WTC11 (cell line): Measurements from ENCODE around the gene ZFP36L2. TPM values are rescaled to one million over a fixed set of nuclear protein-coding genes. Genes with fewer than 3 reads are reported as not detected.

Experiments
- ATAC-seq: fragments of 200-7000 bp; cut with Tn5 transposase; 2 replicates; pipeline ENCODE4 v1.10.0; 2021; ENCODE audit warnings: mild to moderate bottlenecking, moderate library complexity
- CTCF ChIA-PET: fragments of 300-600 bp; sonication (Branson Sonifier 250); formaldehyde crosslinking; loops from one replicate; lab custom pipeline; 2021; ENCODE audit warnings: antibody characterized with exemption; lab: Charles Lee
- POLR2A ChIA-PET: fragments of 350-600 bp; sonication (Branson Sonifier 250); formaldehyde crosslinking; loops from one replicate; lab custom pipeline; 2021; ENCODE audit warnings: antibody characterized with exemption; lab: Charles Lee
- DNase-seq: peaks from one replicate; pipeline ENCODE4 v3.0.0; 2021; ENCODE audit warnings: low spot score
- H3K27ac Mint-ChIP-seq: 2 replicates; pipeline ENCODE4 v1.8.0; 2021; ENCODE audit warnings: mixed read lengths
- H3K27me3 Mint-ChIP-seq: 2 replicates; pipeline ENCODE4 v1.8.0; 2021; ENCODE audit warnings: low read depth, mild to moderate bottlenecking, moderate library complexity, mixed read lengths
- H3K36me3 Mint-ChIP-seq: 2 replicates; pipeline ENCODE4 v1.8.0; 2021; ENCODE audit warnings: mixed read lengths
- H3K4me1 Mint-ChIP-seq: 2 replicates; pipeline ENCODE4 v1.8.0; 2022; ENCODE audit warnings: mixed read lengths
- H3K4me3 Mint-ChIP-seq: 2 replicates; pipeline ENCODE4 v1.8.0; 2021; ENCODE audit warnings: mild to moderate bottlenecking, moderate library complexity, mixed read lengths
- H3K9me3 Mint-ChIP-seq: 2 replicates; pipeline ENCODE4 v1.8.0; 2021; ENCODE audit warnings: mixed read lengths
- ATF1 ChIP-seq: sonication (generic); formaldehyde crosslinking; IDR thresholded peaks from 2 replicates; pipeline ENCODE4 v1.8.1; 2023; ENCODE audit warnings: mild to moderate bottlenecking, moderate library complexity, missing genetic modification reagents
- CBFB ChIP-seq: sonication (generic); formaldehyde crosslinking; IDR thresholded peaks from 2 replicates; pipeline ENCODE4 v1.8.1; 2022; ENCODE audit warnings: mild to moderate bottlenecking, low read depth, missing genetic modification reagents
- CREM ChIP-seq: sonication (generic); formaldehyde crosslinking; IDR thresholded peaks from 2 replicates; pipeline ENCODE4 v1.8.1; 2022; ENCODE audit warnings: mild to moderate bottlenecking, missing genetic modification reagents, moderate library complexity
- EMX1 ChIP-seq: fragments of 250-450 bp; sonication (Bioruptor Pico); IDR thresholded peaks from 2 replicates; pipeline ENCODE4 v1.8.0; 2021; ENCODE audit warnings: mild to moderate bottlenecking
- FOXK1 ChIP-seq: sonication (generic); formaldehyde crosslinking; IDR thresholded peaks from 2 replicates; pipeline ENCODE4 v1.8.0; 2022; ENCODE audit warnings: mild to moderate bottlenecking, moderate library complexity, missing genetic modification reagents
- GTF2I ChIP-seq: fragments of 250-450 bp; sonication (Bioruptor Pico); conservative IDR thresholded peaks from 2 replicates; pipeline ENCODE4 v1.4.0; 2021; ENCODE audit warnings: mild to moderate bottlenecking
- MYBL2 ChIP-seq: sonication (generic); formaldehyde crosslinking; IDR thresholded peaks from 2 replicates; pipeline ENCODE4 v1.8.1; 2023; ENCODE audit warnings: mild to moderate bottlenecking, moderate library complexity, missing genetic modification reagents
- NFATC4 ChIP-seq: fragments of 250-450 bp; sonication (Bioruptor Pico); IDR thresholded peaks from 2 replicates; pipeline ENCODE4 v1.9.0; 2021; ENCODE audit warnings: mild to moderate bottlenecking
- OVOL2 ChIP-seq: fragments of 250-450 bp; sonication (Bioruptor Pico); IDR thresholded peaks from 2 replicates; pipeline ENCODE4 v1.9.0; 2021; ENCODE audit warnings: mild to moderate bottlenecking, borderline replicate concordance
- PRRX2 ChIP-seq: fragments of 250-450 bp; sonication (Bioruptor Pico); IDR thresholded peaks from 2 replicates; pipeline ENCODE4 v1.8.0; 2021; ENCODE audit warnings: mild to moderate bottlenecking
- RORB ChIP-seq: fragments of 250-450 bp; sonication (Bioruptor Pico); IDR thresholded peaks from 2 replicates; pipeline ENCODE4 v1.9.0; 2021; ENCODE audit warnings: mild to moderate bottlenecking
- SMAD3 ChIP-seq: sonication (generic); formaldehyde crosslinking; IDR thresholded peaks from 2 replicates; pipeline ENCODE4 v1.8.0; 2022; ENCODE audit warnings: missing genetic modification reagents, mild to moderate bottlenecking, borderline replicate concordance
- ZBTB21 ChIP-seq: sonication (generic); formaldehyde crosslinking; IDR thresholded peaks from 2 replicates; pipeline ENCODE4 v1.8.1; 2023; ENCODE audit warnings: mild to moderate bottlenecking, missing genetic modification reagents, borderline replicate concordance
- ZNF396 ChIP-seq: fragments of 250-450 bp; sonication (Bioruptor Pico); IDR thresholded peaks from 2 replicates; pipeline ENCODE4 v1.8.0; 2021; ENCODE audit warnings: mild to moderate bottlenecking, moderate library complexity, borderline replicate concordance
- ZNF423 ChIP-seq: fragments of 250-450 bp; sonication (Bioruptor Pico); IDR thresholded peaks from 2 replicates; pipeline ENCODE4 v2.1.2; 2022; ENCODE audit warnings: mild to moderate bottlenecking, moderate library complexity
- total RNA-seq: library from RNA; stranded (reverse); gene quantifications from 3 replicates; pipeline ENCODE4 v1.2.3, GENCODE V29; 2021
- TF ChIP-seq, protein P1 (sequence below): sonication (generic); formaldehyde crosslinking; IDR thresholded peaks from 2 replicates; pipeline ENCODE4 v1.8.0; 2022; ENCODE audit warnings: mild to moderate bottlenecking, missing genetic modification reagents
- TF ChIP-seq, protein P2 (sequence below): fragments of 250-450 bp; sonication (Bioruptor Pico); IDR thresholded peaks from 2 replicates; pipeline ENCODE4 v1.8.0; 2021; ENCODE audit warnings: mild to moderate bottlenecking
- TF ChIP-seq, protein P3 (sequence below): sonication (generic); formaldehyde crosslinking; IDR thresholded peaks from 2 replicates; pipeline ENCODE4 v1.8.1; 2022; ENCODE audit warnings: low read depth, missing genetic modification reagents, borderline replicate concordance
- TF ChIP-seq, protein P4 (sequence below): sonication (generic); formaldehyde crosslinking; IDR thresholded peaks from 2 replicates; pipeline ENCODE4 v1.8.1; 2022; ENCODE audit warnings: low read depth, mild to moderate bottlenecking, moderate library complexity, missing genetic modification reagents, borderline replicate concordance
- TF ChIP-seq, protein P5 (sequence below): sonication (generic); formaldehyde crosslinking; conservative IDR thresholded peaks from 2 replicates; pipeline ENCODE4 v1.8.1; 2022; ENCODE audit warnings: mild to moderate bottlenecking, missing genetic modification reagents
- TF ChIP-seq, protein P6 (sequence below): sonication (generic); formaldehyde crosslinking; IDR thresholded peaks from 2 replicates; pipeline ENCODE4 v1.8.0; 2023; ENCODE audit warnings: missing genetic modification reagents
- TF ChIP-seq, protein P7 (sequence below): sonication (generic); formaldehyde crosslinking; IDR thresholded peaks from 2 replicates; pipeline ENCODE4 v1.8.0; 2022; ENCODE audit warnings: mild to moderate bottlenecking, missing genetic modification reagents

The ZFP36L2 gene
- total RNA-seq, 1 experiment from 2014 or later, result 50.4 TPM

DNA sequence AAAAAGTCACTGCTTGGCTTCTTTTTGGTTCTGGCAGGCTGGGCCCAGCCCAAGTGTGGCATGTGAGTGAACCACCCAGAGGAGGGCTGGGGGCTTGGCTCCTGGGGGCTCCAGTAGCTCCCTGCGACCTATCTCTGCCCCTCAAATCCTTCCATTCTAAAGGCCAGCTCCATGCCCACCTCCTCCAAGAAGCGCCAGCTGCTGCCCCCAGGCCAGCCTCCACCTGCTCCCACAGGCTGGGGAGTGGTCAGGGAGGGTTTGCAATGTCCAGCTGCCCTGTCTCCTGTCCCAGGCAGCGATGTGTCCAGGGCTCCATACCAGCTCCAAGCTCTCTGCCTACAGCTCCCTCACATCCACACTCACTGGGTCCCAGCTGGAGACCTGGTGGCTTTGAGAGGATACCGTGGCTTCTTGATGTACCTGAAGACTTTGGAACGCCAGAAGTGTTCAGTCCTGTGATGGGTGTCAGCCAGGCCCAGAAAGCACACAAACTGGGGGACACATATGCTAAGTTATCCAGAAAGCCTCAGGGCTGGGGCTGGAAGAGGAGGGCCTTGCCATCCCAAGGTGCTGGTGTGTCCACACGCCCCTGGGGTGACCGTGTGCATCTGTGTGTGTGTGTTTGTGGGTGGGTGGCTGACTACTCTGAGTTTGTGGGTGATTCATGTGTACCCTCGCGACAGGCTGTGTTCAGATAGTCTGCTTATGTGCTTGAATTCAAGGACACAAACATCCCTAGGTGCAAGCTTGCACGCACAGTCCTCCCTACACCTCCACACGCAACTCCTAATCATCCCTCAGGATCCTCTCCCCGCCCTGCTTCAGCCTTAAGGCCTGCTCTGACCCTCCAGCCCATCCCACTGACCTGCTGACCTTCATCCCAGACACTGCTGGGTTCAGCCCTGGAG is 33.4 kb downstream of the ZFP36L2 start:
- ChIA-PET CTCF (interaction anchor here (1.0 to 3.6 kb wide), 14 partner anchors 10 to 66 kb away, joined by 3 to 16 read pairs (median 10); partner anchors contain the start of gene ZFP36L2), POLR2A (no interaction called here)
- TF ChIP-seq, protein P1, sequence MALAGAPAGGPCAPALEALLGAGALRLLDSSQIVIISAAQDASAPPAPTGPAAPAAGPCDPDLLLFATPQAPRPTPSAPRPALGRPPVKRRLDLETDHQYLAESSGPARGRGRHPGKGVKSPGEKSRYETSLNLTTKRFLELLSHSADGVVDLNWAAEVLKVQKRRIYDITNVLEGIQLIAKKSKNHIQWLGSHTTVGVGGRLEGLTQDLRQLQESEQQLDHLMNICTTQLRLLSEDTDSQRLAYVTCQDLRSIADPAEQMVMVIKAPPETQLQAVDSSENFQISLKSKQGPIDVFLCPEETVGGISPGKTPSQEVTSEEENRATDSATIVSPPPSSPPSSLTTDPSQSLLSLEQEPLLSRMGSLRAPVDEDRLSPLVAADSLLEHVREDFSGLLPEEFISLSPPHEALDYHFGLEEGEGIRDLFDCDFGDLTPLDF (CRISPR knock-in tag), result no peak
- TF ChIP-seq NFATC4 (CRISPR knock-in tag) (no peak), PRRX2 (no peak), MYBL2 (no peak), OVOL2 (no peak), EMX1 (CRISPR knock-in tag) (no peak), CREM (CRISPR knock-in tag) (no peak), SMAD3 (CRISPR knock-in tag) (no peak), ZBTB21 (CRISPR knock-in tag) (no peak), FOXK1 (CRISPR knock-in tag) (no peak), ZNF423 (CRISPR knock-in tag) (no peak)
- TF ChIP-seq, protein P2, sequence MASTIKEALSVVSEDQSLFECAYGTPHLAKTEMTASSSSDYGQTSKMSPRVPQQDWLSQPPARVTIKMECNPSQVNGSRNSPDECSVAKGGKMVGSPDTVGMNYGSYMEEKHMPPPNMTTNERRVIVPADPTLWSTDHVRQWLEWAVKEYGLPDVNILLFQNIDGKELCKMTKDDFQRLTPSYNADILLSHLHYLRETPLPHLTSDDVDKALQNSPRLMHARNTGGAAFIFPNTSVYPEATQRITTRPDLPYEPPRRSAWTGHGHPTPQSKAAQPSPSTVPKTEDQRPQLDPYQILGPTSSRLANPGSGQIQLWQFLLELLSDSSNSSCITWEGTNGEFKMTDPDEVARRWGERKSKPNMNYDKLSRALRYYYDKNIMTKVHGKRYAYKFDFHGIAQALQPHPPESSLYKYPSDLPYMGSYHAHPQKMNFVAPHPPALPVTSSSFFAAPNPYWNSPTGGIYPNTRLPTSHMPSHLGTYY (CRISPR knock-in tag), result no peak
- TF ChIP-seq, protein P3, sequence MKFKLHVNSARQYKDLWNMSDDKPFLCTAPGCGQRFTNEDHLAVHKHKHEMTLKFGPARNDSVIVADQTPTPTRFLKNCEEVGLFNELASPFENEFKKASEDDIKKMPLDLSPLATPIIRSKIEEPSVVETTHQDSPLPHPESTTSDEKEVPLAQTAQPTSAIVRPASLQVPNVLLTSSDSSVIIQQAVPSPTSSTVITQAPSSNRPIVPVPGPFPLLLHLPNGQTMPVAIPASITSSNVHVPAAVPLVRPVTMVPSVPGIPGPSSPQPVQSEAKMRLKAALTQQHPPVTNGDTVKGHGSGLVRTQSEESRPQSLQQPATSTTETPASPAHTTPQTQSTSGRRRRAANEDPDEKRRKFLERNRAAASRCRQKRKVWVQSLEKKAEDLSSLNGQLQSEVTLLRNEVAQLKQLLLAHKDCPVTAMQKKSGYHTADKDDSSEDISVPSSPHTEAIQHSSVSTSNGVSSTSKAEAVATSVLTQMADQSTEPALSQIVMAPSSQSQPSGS (CRISPR knock-in tag), result no peak
- TF ChIP-seq, protein P4, sequence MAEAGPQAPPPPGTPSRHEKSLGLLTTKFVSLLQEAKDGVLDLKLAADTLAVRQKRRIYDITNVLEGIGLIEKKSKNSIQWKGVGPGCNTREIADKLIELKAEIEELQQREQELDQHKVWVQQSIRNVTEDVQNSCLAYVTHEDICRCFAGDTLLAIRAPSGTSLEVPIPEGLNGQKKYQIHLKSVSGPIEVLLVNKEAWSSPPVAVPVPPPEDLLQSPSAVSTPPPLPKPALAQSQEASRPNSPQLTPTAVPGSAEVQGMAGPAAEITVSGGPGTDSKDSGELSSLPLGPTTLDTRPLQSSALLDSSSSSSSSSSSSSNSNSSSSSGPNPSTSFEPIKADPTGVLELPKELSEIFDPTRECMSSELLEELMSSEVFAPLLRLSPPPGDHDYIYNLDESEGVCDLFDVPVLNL, result no peak
- Mint-ChIP-seq H3K4me3 (no peak overlapping the region), H3K27ac (no peak overlapping the region), H3K4me1 (peaks cover 41% of the 10 kb centered on the region), H3K36me3 (no peaks in the 10 kb centered on the region), H3K9me3 (no peaks in the 10 kb centered on the region), H3K27me3 (no peaks in the 10 kb centered on the region)
- DNase-seq (no peak), ATAC-seq (no peak)

DNA sequence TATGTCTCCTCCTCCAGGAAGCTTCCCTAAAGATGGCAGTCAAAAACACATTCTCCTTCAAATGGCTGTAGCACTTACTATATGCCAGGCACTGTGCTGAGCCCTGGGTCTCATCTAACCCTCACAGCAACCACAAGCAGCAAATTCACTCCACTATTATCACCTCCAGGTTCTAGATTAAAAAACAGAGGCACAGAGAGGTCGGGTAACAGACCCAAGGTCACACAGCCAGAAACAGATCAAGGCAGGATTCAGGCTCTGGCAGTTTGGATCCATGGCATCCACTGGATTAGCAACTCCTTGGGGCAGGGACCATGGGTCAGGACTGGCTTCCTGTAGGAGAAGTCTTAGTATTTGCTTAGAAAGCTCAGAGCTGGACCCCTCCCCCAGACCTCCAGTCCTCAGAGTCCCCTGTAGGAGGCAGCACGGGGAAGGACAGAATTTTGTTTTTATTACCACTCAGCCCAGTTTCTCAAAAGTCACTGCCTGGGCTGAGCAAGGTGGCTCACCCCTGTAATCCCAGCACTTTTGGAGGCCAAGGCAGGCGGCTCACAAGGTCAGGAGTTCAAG is 34.4 kb downstream of the ZFP36L2 start:
- Mint-ChIP-seq H3K9me3 (no peaks in the 10 kb centered on the region), H3K27ac (peak overlapping the region; percentile 66), H3K4me3 (no peak overlapping the region), H3K4me1 (peaks cover 46% of the 10 kb centered on the region), H3K36me3 (no peaks in the 10 kb centered on the region), H3K27me3 (no peaks in the 10 kb centered on the region)
- POLR2A ChIA-PET, result no interaction called here
- ATAC-seq (peak; percentile 80), DNase-seq (peak; percentile 51)
- CTCF ChIA-PET, result interaction anchor here (0.6 to 3.6 kb wide), 17 partner anchors 11 to 217 kb away, joined by 3 to 16 read pairs (median 7); partner anchors contain the start of gene ZFP36L2
- TF ChIP-seq, protein P2 (CRISPR knock-in tag), result no peak
- TF ChIP-seq RORB (CRISPR knock-in tag) (no peak), CBFB (CRISPR knock-in tag) (no peak), SMAD3 (CRISPR knock-in tag) (no peak), ATF1 (no peak), GTF2I (CRISPR knock-in tag) (peak; percentile 82), ZNF396 (CRISPR knock-in tag) (0 out of 2 replicates have a peak, but pooled peaks have one; percentile 46)
- TF ChIP-seq, protein P5, sequence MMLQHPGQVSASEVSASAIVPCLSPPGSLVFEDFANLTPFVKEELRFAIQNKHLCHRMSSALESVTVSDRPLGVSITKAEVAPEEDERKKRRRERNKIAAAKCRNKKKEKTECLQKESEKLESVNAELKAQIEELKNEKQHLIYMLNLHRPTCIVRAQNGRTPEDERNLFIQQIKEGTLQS, result no peak
- TF ChIP-seq, protein P6, sequence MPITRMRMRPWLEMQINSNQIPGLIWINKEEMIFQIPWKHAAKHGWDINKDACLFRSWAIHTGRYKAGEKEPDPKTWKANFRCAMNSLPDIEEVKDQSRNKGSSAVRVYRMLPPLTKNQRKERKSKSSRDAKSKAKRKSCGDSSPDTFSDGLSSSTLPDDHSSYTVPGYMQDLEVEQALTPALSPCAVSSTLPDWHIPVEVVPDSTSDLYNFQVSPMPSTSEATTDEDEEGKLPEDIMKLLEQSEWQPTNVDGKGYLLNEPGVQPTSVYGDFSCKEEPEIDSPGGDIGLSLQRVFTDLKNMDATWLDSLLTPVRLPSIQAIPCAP (CRISPR knock-in tag), result no peak
- TF ChIP-seq, protein P7, sequence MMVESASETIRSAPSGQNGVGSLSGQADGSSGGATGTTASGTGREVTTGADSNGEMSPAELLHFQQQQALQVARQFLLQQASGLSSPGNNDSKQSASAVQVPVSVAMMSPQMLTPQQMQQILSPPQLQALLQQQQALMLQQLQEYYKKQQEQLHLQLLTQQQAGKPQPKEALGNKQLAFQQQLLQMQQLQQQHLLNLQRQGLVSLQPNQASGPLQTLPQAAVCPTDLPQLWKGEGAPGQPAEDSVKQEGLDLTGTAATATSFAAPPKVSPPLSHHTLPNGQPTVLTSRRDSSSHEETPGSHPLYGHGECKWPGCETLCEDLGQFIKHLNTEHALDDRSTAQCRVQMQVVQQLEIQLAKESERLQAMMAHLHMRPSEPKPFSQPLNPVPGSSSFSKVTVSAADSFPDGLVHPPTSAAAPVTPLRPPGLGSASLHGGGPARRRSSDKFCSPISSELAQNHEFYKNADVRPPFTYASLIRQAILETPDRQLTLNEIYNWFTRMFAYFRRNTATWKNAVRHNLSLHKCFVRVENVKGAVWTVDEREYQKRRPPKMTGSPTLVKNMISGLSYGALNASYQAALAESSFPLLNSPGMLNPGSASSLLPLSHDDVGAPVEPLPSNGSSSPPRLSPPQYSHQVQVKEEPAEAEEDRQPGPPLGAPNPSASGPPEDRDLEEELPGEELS (CRISPR knock-in tag), result no peak
